Thyroid gland (tissue), 4 donors: ENCODE measurements around the gene RAD1.

Experiments used
- CTCF ChIP-seq, 6 experiments: fragments of 200-600 bp in 3 of 6; fragments of 450-650 bp in 3 of 6; sonication (generic) in 3 of 6; IDR thresholded peaks; one replicate each; pipeline ENCODE4 v1.5.1; 2016 to 2019; ENCODE audit warnings: antibody characterized with exemption in 6 of 6, mild to moderate bottlenecking in 2 of 6, inconsistent platforms in 1 of 6, moderate library complexity in 1 of 6
- POLR2A ChIP-seq, 2 donors: fragments of 450-650 bp; IDR thresholded peaks; one replicate each; pipeline ENCODE4 v1.6.1; 2017; ENCODE audit warnings: antibody characterized with exemption in 2 of 2, mild to moderate bottlenecking in 2 of 2, moderate library complexity in 1 of 2

GRCh38 chr5:34927785-34928184, 12.5 kb upstream of the RAD1 start:
- TF ChIP-seq CTCF (IDR thresholded peaks at IDR 0.05) = no peak
- no peak for TF ChIP-seq POLR2A (IDR thresholded peaks at IDR 0.05)
